Activated CD8-positive, alpha-beta memory T cell treated with anti-CD3 and anti-CD28 coated beads for 24 hours (primary cell): ENCODE data around the gene LUC7L2.
"Not testable (repeated sequence)": the region's sequence is repeated elsewhere in the genome, so short reads cannot be mapped to it uniquely, and the experiment has no call there.

Source experiments
- DNase-seq: peaks from one replicate; pipeline ENCODE4 v3.0.0-alpha.2; 2020

The LUC7L2 gene, protein sequence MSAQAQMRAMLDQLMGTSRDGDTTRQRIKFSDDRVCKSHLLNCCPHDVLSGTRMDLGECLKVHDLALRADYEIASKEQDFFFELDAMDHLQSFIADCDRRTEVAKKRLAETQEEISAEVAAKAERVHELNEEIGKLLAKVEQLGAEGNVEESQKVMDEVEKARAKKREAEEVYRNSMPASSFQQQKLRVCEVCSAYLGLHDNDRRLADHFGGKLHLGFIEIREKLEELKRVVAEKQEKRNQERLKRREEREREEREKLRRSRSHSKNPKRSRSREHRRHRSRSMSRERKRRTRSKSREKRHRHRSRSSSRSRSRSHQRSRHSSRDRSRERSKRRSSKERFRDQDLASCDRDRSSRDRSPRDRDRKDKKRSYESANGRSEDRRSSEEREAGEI

DNA sequence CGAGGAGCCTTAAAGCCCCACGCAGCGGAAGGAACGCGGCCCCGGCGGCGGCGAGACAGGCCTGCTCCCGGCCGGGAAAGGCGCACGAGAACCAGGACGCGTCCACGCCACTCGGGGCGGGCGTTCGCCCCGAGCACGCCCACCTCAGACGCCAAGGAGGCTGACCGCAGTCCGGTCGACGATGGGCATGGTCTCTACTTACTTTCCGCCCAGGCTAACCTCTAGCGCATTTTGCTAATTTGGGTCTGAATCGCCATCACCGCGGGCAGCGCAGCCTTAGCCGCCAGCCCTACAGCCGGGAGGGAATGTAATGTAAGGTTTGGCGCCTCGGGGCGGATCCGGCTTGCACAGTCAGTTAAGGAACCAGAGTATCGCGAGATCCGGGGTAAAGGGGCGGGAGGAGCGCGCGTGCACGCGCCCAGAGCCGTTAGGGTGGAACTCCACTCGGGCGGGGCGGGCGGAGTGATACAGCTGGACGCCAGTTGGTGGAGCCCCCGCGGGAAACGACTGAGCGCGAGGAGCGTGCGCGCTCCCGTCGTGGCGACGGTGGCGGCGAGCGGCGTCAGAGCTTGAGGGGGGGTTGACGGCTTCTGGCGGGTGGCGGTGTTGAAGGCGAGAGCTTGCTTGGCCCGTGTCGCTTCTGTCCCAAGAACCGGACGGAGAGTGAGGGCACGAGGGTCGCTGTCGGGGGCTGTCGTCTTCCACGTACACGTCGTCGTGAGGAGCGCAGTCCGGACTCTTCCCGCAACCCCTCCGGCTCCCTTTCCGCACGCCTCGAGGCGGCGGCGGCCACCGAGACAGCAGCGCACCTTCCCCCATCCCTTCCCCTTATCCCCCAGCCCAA, at the start of gene LUC7L2:
Gene LUC7L2 (plus strand): TSS at position 529 of the 844 bp plus-strand sequence. CDS start 368 bp downstream, outside the sequence.
- peak; percentile 100 for DNase-seq

DNA sequence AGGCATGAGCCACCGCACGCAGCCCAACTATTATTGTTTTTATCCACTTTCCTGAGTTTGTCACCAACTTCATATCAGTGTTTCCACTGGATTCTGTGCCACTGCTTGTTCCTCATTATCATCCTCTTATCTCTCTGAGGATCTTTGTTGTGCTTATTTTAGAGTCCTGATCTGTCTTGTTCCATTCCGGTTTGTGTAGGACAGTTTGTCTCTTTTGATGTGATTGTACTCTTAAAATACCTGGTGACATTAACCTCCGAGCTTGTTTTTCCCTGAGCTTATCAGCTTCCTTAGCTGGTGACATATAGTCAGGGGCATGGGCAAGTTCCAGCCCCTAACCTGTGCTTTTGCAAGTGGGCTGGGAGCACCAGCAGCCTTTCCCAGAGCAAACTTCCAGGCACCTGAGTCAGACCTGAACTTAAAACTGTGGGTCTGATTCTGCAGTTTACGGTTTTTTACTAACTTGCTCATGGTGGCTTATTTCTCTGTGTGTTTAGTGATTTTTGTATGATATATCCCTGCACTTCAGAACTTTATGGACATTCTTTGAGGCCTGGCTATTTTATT, 41.7 kb upstream of the LUC7L2 start:
- DNase-seq: no peak

DNA sequence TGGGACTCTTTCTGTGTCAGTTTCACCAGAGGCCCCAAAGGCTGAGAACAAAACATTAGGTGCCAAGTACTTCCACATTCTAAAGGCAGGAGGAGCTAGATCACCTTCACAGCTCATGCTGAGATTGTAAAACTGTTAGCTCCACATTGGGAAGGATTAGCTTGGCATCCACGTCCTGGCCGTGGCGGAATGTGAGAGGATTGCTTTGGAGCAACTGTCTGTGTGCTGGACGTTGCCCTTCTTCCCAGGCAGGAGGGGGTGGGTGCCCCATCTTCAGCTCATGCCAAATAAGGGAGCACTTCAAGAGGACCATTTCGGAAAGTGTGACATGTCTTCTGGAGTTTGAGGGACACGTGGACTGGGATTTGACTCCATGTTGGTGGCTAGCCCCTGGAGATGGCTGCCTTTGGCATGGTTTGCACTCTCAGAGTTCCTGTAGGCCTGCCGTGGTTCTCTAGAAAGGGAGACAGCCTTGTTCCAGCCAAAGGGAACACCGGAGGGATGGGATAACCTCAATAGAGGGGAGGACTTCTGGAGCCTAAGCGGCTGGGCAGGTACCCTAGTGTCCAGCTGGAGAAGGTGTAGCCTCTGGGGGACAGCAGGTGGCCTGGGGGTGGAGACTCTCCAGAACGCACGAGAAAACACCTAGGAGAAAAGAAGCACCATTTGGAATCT, 38.5 kb upstream of the LUC7L2 start:
- no peak for DNase-seq

DNA sequence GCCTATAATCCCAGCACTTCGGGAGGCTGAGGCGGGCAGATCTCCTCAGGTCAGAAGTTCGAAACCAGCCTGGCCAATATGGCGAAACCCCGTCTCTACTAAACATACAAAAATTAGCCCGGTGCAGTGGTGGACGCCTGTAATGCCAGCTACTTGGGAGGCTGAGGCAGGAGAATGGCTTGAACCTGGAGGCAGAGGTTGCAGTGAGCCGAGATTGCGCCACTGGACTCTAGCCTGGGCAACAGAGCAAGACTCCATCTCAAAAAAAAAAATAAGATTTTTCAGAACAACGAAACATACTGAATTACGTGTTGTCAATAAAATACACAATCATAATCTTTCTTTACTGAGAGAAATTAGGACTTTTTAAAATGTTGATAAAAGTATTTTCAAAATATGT, 35.0 kb upstream of the LUC7L2 start:
- DNase-seq: not testable (repeated sequence)

DNA sequence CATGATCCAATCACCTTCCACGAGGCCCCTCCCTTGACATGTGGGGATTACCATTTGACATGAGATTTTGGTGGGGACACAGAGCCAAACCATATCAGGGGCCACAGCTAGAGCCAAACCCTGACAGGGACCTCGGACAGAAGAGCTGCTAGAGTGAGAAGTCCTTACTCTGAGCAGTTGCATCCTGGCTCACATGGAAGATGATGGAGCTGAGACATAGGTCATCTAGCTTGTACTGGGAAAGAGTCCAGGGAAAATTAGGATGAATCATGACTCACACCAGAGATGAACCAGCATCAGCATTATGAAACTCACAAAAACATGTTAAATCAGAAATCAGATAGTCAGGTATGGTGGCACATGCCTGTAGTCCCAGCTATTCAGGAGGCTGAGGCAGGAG, 31.3 kb upstream of the LUC7L2 start:
- DNase-seq: no peak

DNA sequence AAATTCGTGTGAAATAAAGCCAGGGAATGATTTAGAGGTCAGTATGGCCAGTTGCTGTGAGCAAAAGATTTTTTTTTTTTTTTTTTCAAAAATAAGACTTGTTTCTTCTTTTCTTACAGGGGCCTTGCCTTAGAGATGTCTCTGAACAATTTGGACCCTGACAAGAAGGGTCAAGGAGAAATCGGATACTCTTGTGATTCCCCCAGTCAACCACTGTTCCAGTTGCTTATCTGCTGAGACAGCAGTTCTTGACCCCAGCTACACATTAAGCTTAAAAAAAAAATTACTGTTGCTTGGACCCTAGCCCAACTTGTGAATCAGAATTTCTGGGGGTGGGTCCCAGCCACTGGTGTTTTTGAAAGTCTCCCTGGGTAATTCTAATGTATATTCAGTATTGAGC, 30.6 kb upstream of the LUC7L2 start:
- DNase-seq: no peak

DNA sequence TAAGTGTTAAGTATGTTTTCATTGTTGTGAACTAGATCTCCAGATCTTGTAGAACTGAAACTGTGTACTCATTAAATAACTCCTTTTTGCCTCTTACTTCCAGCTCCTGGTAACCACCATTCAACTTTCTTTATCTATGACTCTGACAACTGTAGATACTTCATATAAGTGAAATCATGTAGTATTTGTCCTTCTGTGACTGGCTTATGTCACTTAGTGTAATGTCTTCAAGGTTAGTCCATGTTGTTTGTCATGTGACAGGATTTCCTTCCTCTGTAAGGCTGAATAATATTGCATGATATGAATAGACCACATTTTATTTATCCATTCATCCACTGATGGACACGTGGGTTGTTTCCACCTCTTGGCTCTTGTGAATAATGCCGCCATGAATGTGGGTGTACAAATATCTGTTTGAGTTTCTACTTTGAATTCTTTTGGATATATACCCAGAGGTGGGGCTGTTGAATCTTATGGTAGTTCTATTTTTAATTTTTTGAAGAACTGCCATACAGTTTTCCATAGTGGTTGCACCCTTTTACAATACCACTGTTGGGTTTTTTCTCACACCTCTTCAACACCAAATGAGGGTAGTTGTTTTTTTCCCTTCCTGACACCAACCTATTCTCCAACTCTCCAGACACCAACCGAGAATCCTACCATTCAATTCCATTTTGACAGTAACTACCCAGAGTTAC, 29.2 kb upstream of the LUC7L2 start:
- DNase-seq: no peak

DNA sequence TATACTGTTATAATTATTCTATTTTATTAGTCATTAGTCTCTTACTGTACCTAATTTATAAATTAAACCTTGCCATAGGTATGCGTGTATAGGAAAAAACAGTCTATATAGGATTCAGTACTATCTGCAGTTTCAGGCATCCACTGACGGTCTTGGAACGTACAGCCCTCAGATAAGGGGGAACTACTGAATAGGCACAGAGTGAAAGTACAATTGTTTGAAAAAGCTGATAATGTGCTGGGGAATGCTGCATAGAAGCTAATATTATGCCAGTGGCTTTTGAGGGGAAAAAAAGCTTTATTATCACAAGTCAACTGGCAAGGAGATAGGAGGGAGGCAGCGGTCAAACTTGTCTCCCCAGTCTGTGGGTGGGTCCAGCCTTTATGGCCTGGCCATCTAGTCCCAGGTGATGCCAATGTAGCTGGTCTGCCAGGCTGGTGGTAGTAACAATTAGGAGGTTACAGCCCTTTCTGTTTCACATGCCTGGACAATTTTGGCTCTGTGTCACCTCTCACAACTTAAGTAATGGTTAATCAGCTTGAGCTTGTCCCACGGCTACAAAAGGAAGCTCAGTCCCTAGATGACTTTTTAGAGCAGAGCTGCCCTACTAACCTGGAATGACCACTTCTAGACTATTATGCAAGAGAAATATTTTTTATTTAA, 26.9 kb upstream of the LUC7L2 start:
- peak; percentile 38 for DNase-seq

DNA sequence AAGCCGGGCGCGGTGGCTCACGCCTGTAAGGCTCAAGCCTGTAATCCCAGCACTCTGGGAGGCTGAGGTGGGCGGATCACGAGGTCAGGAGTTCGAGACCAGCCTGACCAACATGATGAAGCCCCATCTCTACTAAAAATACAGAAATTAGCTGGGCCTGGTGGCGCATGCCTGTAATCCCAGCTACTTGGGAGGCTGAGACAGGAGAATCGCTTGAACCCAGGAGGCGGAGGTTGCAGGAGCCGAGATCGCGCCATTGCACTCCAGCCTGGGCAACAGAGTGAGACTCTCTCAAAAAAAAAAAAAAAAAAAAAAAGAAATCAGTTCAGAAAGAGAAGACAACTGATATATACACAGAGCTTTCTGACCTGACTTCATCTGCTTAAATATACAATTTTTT, 26.3 kb upstream of the LUC7L2 start:
- peak; percentile 7 for DNase-seq

DNA sequence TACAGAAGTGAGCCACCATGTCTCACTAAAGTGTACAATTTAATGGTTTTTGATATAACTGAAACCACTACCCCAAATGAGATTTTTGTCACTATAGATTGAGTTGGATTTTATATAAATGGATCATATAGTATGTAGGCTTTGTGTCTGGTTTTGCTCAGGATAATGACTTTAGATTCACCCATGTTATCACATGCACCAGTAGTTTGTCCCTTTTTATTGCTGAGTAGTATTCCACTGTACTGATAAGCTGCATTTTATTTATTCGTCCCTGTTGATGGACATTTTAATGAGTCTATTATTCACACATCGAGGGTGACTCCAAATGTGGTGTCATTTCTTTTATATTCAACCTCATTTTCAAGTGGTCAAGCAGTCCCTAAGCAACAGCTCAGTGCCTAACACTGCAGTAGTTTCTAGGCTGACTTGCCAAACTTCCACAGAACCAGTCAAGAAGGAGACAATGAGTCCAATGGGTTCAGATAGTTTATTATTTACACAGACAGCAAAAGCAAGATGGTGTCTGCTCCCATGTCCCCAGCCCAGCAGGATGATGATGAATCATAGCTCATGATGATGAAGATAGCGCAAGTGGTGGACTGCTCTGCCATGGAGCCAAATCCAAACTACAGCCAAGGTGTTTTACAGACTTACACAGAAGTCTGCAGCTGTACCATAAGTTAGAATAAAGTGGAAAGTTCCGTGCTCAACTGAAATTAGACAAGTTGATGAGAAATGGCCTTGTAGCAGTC, 25.1 kb upstream of the LUC7L2 start:
- DNase-seq: peak; percentile 5

DNA sequence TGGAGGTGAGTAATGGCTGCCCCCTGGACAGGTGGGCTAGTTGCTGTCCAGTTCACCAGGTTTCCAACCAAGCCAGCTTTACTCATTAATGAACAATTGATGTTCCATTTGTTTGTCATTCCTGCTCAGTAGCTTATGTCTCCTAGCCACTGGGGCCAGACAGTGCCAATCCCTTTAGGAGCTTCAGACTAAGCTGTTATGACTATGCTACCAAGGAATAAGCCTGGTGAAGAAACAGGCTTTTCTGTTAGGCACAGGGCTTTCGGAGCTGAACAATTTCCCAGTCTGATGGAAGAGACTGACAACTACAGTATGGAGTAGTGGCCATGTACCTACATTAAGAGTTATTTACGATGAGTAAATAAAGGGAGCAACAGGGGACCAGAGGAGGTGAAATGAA, 20.7 kb upstream of the LUC7L2 start:
- no peak for DNase-seq

DNA sequence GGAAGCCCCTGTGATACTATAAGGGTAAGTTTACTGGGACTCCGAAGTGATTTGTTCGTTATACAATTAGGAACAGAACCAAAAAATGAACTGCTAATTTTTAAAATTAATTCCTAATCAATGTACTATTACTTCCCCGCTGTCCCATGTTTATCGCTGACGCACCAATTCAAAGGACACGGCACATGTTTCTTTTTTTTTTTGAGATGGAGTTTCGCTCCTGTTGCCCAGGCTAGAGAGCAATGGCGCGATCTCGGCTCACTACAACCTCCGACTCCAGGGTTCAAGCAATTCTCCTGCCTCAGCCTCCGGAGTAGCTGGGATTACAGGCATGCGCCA, 20.0 kb upstream of the LUC7L2 start:
- no peak for DNase-seq

DNA sequence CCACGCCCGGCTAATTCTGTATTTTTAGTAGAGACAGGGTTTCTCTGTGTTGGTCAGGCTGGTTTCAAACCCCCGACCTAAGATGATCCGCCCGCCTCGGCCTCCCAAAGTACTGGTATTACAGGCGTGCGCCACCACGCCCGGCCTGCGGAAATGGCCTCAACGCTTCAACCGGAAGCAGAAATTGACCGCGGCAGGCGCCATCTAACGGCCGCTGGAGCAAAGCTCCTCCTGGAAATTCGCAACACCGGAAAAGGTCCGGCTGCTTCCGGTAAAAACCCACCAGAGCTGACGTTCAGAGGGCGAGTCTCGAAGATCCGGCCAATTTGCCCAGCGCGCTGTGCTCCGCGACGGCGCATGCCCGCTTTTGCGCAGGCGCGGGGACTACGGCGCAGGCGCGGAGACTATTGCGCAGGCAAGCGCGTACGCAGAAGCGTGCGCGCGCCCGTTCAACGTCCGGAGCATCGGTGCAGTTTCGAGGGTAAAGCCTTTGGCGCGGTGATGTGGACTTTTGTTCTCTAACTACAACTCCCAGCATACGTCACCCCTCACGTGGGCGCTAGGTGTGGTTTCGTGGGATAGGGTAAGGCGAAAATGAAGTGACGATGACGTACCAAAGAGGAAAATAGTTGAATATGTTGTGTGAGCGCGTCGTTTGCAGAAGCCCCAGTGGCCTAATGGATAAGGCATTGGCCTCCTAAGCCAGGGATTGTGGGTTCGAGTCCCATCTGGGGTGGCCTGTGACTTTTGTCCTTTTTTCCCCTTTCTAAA, 19.5 kb upstream of the LUC7L2 start:
- DNase-seq: peak; percentile 99

DNA sequence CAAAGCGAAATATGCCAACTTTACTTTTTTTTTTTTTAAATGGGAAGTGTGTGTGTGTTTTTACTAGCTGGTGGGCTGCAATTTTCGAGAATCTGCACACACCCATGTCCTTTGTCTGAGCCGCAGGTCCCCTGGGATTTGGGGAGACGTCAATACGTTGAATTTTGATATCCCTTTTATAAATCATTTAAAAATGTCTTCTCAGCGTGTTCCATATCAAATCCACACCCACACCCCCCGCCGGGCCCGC, 19.0 kb upstream of the LUC7L2 start:
- no peak for DNase-seq

DNA sequence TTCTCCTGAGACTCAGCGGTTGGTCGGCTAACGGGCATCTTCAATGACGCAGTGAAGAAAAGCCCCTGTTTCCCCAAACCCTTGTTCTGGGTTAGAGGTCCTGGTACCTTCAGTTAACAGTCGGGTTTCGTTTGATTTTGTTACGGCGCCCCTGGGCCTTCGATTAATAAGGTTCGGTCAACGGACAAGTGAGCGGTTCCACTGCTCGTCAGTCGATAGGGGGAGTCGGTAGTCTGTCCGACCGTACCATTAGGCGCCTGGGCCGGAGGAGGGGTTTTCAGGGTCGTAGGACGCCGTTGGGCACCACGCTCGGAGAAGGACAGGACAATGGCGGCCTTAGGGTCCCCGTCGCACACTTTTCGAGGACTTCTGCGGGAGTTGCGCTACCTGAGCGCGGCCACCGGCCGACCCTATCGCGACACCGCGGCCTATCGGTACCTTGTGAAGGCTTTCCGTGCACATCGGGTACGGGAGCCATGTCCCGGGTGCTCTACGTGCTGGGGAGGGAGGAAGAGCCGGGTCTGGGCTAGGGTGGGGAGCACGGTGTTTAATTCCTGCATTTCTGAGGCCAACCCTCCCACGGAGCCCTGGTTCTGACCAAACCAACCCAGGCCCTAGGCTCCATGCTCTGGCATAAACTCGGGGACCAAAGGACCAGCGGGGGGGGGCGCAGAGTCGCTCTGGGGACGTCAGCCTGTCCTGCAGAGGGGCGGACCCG, 18.5 kb upstream of the LUC7L2 start, which contains the start of gene FMC1:
Gene FMC1 (plus strand): TSS at position 280 of the 718 bp plus-strand sequence. CDS start 48 bp downstream, at position 328.
- DNase-seq: peak; percentile 92

DNA sequence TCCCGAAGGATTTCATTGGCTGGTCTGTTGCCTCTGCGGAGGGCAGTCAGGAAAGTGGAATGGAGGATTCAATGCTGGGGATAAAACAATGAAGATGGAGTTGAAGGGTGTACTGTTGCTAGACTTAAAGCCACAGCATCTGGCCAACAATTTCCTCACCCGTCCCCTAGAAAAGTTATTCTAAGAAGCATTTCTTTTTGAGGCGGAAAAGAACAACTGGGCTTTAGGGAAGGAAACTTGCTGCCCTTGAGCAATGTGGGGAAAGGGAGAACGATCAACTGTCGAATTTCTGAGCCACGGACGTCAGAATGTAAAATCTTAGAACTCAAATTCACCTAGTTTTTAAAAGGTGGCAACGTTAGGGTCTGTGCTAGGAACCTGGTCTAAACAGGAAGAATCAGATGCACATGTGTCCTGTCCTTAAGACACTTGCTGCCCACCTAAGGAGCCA, 17.9 kb upstream of the LUC7L2 start:
- no peak for DNase-seq

DNA sequence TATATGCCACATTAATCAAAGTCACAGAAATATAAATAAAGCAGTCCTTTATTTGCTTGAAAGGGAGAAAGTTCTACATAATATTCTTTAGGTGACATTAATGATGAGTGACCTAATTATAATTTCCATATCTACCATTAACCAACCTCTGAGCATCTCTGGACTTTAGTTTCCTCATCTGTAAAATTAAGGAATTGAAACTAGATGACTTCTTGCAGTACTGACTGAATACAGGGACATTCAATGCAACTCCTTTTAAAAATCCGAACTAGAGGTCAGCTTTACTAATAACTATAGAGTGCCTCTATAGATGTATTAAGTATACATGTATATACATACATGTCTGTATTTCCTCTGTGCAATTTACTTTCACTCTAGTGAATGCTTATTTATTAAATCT, 14.7 kb upstream of the LUC7L2 start:
- DNase-seq: no peak

DNA sequence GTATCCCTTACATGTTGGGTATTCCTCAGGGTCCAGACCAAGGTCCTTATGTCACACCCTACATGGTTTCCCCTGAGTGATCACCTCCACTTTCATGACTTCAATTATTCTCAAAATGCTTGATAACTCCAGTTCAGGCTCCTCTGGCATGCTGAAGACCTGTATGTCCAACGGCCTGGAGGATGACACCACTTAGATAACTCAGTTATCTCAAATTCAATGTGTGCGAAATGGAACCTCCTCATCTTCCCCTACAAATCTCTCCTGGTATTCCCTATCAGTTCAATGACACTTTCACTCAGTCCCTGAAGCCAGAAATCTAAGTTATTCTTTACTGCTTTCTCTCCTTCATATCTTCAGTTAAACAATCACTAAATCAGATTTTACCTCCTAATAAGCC, 8.7 kb upstream of the LUC7L2 start:
- DNase-seq: no peak

DNA sequence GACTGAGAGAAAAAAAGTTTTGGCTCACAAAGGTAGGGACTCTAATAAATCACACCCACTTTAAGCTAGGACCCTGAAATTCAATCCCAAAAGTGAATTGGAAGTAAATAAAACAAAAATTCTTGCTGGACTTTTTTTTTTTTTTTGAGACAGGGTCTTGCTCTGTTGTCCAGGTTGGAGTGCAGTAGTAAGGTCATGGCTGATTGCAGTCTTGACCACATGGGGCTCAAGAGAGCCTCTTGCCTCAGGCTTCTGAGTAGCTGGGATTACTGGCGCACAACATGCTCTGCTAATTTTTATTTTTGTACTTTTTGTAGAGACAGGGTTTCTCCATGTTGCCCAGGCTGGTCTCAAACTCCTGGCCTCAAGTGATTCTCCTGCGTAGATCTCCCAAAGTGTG, 5.0 kb upstream of the LUC7L2 start:
- DNase-seq: no peak

DNA sequence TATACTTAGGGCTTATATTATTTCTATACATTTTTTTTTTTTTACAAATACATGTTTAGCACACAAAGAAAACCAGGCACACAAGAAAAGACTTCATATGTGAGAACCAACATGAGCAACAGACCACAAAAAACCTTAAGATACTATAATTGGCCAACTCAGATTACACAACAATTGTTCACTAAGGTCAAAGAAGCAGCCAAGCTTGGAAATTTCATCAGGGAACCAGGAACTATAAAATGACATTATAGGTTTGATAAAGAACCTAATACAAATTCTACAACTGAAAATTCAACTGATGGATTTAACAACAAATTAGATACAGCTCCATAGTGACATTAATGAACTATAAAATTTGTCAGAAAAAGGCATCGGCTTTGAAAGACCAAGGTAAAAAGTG, 4.4 kb upstream of the LUC7L2 start:
- no peak for DNase-seq
